Measurements from ENCODE around the gene STAC3.

STAC3 gene

DNA sequence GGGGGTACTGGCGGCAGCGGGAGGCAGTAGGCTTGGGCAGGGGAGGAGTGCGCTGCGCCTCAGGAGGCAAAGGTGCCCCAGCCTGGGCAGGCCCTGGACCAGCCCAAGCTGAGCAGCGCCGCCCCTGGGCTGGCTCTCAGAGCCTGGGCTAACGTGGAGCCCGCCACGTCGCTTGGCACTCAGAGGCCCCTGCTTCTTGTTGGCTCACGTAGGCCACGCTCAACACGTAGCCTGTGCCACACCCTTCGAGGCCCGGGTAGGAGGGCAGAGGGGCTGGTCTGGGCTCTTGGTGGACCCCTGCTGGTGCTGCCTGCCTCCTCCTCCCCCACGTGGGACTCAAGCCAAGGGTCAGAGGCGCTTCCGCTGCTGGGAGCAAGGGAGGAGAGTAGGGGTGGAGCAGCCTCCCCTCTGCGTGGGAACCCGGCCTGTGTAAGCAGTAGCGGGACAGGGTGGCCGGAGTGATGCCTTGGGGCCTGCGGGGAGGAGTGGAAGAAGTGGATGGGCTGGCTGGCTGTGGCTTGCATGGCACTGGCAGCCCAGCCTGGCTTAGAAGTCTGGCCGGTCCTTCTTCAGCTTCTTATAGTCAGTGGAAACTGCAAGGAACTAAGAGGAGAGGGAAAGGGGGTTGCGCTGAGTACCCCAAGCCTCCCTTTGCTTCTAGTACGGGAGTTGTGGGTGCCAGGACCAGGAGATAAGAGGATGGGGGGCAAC is 15.8 kb downstream of the STAC3 start:
- peak; percentile 74 for DNase-seq

DNA sequence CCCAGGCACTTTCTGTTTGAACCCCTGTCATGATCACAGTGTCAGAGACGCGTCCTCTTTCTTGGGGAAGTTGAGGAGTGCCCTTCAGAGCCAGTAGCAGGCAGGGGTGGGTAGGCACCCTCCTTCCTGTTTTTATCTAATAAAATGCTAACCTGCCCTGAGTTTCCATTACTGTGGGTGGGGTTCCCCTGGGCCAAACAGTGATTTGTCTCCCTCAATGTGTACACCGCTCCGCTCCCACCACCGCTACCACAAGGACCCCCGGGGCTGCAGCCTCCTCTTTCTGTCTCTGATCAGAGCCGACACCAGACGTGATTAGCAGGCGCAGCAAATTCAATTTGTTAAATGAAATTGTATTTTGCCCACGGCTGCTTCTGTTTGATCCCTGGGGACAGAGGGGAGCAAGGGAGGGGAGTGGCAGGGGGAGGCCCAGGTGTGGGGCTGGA is 16.4 kb downstream of the STAC3 start:
- DNase-seq = no peak

GRCh38 chr12:57234233-57234570 is 16.8 kb downstream of the STAC3 start:
- peak; percentile 58 for DNase-seq

GRCh38 chr12:57233357-57234232 is 17.4 kb downstream of the STAC3 start:
- DNase-seq = no peak

DNA sequence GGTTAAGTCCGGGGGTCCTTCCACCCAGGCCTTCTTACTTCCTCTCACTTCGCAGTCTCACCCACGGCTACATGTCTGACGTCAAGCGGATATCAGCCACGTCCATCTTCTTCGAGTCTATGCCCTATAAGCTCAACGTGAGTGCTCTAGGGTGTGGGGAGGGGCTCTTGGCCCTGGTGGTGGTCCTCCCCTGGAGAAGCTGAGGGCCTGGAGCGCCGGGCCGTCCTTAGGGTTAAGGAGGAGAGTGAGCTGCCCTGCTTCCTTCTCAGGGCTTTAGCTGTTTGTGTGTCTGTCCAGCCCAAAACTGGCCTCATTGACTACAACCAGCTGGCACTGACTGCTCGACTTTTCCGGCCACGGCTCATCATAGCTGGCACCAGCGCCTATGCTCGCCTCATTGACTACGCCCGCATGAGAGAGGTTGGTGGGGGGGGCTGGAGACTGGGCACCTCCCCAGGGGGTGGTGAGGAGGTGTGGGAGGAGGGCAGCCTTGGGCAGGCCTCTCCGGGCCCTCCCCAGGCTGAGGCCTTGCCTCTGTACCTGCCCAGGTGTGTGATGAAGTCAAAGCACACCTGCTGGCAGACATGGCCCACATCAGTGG is 18.7 kb downstream of the STAC3 start:
- DNase-seq = no peak

DNA sequence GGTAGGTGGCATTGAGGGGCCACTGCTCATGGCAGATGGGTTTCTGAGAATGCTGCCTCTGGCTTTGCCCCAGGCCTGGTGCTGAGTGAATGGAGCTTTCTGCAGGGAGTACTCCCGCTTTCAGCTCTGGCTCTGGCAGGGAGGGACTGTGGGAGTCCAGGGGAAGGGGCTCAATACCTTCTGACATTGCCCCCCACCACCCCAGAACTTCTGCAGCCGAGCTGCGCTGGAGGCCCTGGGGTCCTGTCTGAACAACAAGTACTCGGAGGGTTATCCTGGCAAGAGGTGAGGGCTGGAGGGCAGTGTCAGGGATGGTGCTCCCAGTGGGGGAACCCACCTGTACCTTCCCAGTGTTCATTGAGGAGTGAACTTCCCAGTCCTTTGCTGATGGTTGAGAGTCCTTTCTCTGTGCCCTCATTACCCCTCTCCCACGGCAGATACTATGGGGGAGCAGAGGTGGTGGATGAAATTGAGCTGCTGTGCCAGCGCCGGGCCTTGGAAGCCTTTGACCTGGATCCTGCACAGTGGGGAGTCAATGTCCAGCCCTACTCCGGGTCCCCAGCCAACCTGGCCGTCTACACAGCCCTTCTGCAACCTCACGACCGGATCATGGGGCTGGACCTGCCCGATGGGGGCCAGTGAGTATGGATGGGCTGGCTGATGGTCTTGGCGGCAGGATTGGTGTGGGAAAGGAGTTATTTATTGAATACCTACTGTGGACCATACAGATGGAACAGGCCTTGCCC is 19.5 kb downstream of the STAC3 start:
- DNase-seq = no peak

DNA sequence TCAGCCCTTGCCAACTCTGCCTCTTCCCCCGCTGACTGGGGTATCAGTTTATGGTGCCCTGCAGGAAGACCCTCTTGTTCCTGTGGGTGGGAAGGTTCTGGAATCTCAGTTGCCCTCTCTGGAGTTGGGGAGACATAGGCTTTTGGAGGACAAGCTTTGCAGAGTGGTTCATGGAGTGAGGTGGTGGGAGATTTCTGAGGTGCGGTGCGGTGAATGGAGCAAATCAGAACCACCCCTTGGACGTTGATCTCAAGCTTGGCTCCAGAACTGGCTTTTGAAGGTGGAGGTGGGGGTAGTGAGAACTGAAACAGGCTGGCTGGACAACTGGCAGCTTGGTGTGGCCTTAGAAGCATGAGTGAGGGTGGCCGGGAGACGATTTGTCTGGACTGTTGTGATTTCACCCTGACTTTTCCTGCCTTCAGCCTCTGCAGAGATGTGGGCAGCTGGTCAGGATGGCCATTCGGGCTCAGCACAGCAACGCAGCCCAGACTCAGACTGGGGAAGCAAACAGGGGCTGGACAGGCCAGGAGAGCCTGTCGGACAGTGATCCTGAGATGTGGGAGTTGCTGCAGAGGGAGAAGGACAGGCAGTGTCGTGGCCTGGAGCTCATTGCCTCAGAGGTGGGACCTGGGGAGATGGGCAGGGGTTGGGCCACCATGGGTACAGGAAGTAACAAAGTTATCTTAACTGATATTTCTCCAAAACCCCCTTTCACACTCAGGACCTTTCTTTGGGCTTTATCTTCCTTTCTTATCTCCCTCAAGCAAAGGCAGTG is 20.4 kb downstream of the STAC3 start:
- DNase-seq = no peak

GRCh38 chr12:57229634-57230380 is 21.2 kb downstream of the STAC3 start, which contains the start of gene SHMT2:
TSS of gene SHMT2 (plus strand) at chr12:57229711. CDS start at chr12:57229779, 68 bp downstream.
- DNase-seq = peak; percentile 94

DNA sequence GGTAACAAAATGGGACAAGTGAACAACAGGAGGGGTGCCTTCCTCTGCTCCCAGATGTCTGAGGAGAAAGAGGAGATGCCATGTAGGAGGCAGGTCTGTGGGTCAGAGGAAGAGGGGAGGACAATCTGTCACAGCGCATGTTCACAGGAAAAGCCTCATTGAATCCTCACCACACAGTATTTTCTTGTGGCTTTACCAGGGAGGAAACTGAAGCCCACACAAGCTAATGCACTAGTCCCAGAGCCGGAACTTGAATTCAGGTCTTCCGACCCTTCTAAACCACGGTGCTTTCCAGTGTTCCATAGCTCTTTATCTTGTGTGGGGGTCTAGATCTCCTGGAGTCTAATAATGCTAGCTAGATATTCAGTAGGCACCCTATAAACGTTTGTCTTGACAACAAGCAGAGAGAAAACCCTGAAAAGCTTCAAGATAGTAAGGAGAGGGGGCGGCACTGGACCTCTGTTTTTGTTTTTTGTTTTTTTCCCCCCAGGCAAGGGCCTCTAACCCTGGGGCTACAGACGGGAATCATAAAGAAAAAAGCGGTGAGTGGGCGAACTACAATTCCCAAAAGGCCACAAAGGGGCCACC is 21.8 kb downstream of the STAC3 start:
- DNase-seq = no peak

GRCh38 chr12:57227315-57228115 is 23.5 kb downstream of the STAC3 start:
- no peak for DNase-seq

DNA sequence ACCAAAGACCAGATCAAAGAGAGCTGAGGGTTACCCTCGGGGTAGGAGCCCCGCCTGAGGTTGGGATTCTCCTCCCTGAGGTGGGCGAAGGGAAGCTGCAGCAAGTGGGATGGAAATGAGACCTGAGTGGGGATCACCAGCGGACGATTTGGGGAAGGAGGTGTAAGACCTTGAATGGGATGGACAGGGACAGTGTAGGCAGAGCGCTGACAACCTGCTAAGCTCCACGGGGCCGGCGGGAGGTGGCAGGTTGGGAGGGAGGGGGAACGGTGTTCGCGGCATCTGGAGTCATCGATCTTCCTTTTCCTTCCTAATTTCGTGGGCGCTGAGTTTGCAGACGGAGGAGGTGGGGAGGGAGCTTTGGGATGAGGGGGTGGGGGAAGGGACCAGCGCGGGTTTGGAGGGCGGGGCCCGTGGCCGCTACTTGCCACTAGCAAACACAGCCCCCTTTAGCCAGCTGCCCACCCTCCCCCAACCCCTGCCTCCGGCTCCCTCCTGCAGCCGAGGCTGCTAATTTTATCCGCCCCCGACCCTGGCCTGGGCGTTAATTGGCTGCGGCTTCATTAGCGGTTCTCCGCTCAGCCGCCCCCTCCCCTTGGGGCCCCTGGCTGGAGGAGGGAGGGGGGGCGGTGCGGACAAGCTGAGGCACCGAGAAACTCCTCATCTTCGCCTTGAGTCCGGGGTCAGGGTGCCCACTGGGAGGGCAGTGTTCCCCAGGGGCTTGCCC is 24.2 kb downstream of the STAC3 start:
- no peak for DNase-seq

DNA sequence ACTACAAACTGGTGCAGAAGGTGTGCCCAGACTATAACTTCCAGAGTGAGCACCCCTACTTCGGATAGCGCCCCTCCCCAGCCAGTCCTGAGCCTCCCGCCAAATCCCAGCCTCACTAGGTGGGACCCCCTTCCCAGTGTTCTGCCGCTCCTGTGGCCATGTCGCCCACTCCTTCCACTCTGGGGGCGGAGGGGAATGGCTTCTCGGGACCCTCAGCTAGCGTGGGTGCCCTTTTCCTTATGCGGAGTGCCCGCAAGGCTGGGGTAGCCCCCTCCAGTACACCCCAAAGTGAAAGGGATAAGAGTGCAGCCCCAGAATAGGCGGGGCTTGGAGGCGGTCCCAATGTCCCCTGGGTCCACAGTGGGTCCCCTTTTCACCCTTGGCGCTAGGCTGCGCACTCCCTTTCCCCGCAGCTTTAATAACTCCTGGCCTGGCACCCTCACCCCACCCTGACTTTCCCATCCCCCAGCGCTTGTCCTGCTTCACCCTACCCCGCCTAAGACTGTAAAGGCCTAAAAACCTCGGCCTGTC is 25.2 kb downstream of the STAC3 start:
- DNase-seq = no peak

GRCh38 chr12:57224973-57225679 is 25.9 kb downstream of the STAC3 start:
- no peak for DNase-seq

GRCh38 chr12:57224278-57224972 is 26.6 kb downstream of the STAC3 start:
- DNase-seq = no peak

- DNase-seq = no peak
Measured at GRCh38 chr12:57223191-57224165, 27.5 kb downstream of the STAC3 start.

All from fibroblast of skin of right quadriceps (primary cell).